Heart left ventricle (tissue), 16 donors: ENCODE data around the gene ABTB2. TPM values are rescaled to one million over a fixed set of nuclear protein-coding genes. Genes with fewer than 3 reads are reported as not detected.

ENCODE experiments used
- ATAC-seq, 4 donors: fragments of 200-7000 bp; cut with Tn5 transposase; one replicate each; pipeline ENCODE4 v1.9.1; 2020 to 2022; ENCODE audit warnings: moderate library complexity in 4 of 4, mild to moderate bottlenecking in 3 of 4, moderate number of reproducible peaks in 1 of 4
- DNase-seq, 5 donors: peaks; one replicate each; pipeline ENCODE4 v3.0.0-alpha.2; 2020
- H3K27ac ChIP-seq, 12 donors: fragments of 200-600 bp; sonication (generic) in 4 of 12; one replicate each; pipeline versions ENCODE4 v1.5.0 to v1.8.0; 2016 to 2022; ENCODE audit warnings: mild to moderate bottlenecking in 2 of 12
- H3K27me3 ChIP-seq, 9 donors: fragments of 200-600 bp; sonication (generic) in 2 of 9; one replicate each; pipeline versions ENCODE4 v1.5.1 to v1.8.0; 2016 to 2022; ENCODE audit warnings: mild to moderate bottlenecking in 3 of 9
- H3K36me3 ChIP-seq, 9 donors: fragments of 200-600 bp; sonication (generic) in 2 of 9; one replicate each; pipeline versions ENCODE4 v1.5.0 to v1.8.0; 2018 to 2022; ENCODE audit warnings: mild to moderate bottlenecking in 2 of 9
- H3K4me1 ChIP-seq, 12 donors: fragments of 200-600 bp; sonication (generic) in 4 of 12; one replicate each; pipeline versions ENCODE4 v1.5.0 to v1.8.0; 2016 to 2022; ENCODE audit warnings: mild to moderate bottlenecking in 3 of 12
- H3K4me3 ChIP-seq, 12 donors: fragments of 200-600 bp; sonication (generic) in 4 of 12; one replicate each; pipeline versions ENCODE4 v1.5.0 to v1.8.0; 2017 to 2022; ENCODE audit warnings: mild to moderate bottlenecking in 9 of 12, moderate library complexity in 4 of 12
- H3K9me3 ChIP-seq, 12 donors: fragments of 200-600 bp; sonication (generic) in 4 of 12; one replicate each; pipeline versions ENCODE4 v1.5.0 to v1.8.0; 2016 to 2022; ENCODE audit warnings: mild to moderate bottlenecking in 1 of 12
- POLR2A ChIP-seq, 2 donors: fragments of 450-650 bp; IDR thresholded peaks; one replicate each; pipeline ENCODE4 v1.6.1; 2017; ENCODE audit warnings: antibody characterized with exemption in 2 of 2, mild to moderate bottlenecking in 2 of 2, moderate library complexity in 2 of 2
- WGBS, 4 donors: extraction: QIAGEN DNeasy Blood & Tissue Kit in 2 of 4; methylation state at CpG; one replicate each; pipeline versions ENCODE4 v1.1.5 to v1.1.7; 2013 to 2018; 5-methylcytosine and 5-hydroxymethylcytosine counted together
- intact Hi-C, 10 donors: fragments of 100-400 bp; cut with DNase I; formaldehyde crosslinking; loops; one replicate each; pipeline versions ENCODE4 v1.11.1 to v1.14.2; 2022
- polyA plus RNA-seq, 2 donors: library from polyadenylated mRNA; stranded (reverse); fragments of 200-250 nt; gene quantifications; one replicate each; pipeline ENCODE4 v1.2.3, GENCODE V29; 2013
- total RNA-seq, 9 donors: library from RNA; depleted of rRNA in 2 of 9; stranded (reverse); fragments of >200 nt in 2 of 9; fragmentation: NEBNext Ultra II Directional in 3 of 9; extraction: Animal tissue kit (Norgen Biotek cat#: 25700) in 3 of 9; gene quantifications; one replicate each; pipeline versions ENCODE4 v1.1.0 to v1.2.4, GENCODE V29; 2016 to 2023
- TF ChIP-seq, protein P1 (sequence below), 12 donors: fragments of 200-600 bp; sonication (generic) in 4 of 12; IDR thresholded peaks; one replicate each; pipeline versions ENCODE4 v1.5.0 to v1.8.0; 2018 to 2022; ENCODE audit warnings: antibody characterized with exemption in 12 of 12, mild to moderate bottlenecking in 5 of 12
- donor health status: ischemic (EF 13 %, LVEDD 7.1; RV severe dilation, severe dysfunction).
- donor health status: healthy with polysubstance abuse.
- donor health status: DM: no; HTN: yes; CAD: no.
- donor health status: DM: no; HTN: no; CAD: no.
- donor health status: ischemic (EF 25% LVEDD 6.9; RV normal size, moderate dysfunction).
- donor health status: ischemic (EF 25% LVEDD 5.7; RV mildly dilated, moderate dysfunction).
- donor health status: healthy.
- donor health status: DM: yes; HTN: yes; CAD: no.
- donor health status: ischemic (EF 35%, LVEDD 5.7; RV mildly dilated, moderate dysfunction).
- donor health status: nonischemic (EF 11% LVEDD 7.7; RV severe dilation, severe dysfunction).
- donor health status: DM: yes; HTN: yes; CAD: no.
- donor health status: PGD.
- donor health status: ischemic (EF 29% LVEDD 5.4; RV normal size, mild dysfunction).
- donor health status: nonischemic (EF 23%, LVEDD 6.1; RV moderate dilation, normal function).

ABTB2 gene
- total and polyA plus RNA-seq, 11 donors = 3.3 to 27.1 (median 12.5) TPM

DNA sequence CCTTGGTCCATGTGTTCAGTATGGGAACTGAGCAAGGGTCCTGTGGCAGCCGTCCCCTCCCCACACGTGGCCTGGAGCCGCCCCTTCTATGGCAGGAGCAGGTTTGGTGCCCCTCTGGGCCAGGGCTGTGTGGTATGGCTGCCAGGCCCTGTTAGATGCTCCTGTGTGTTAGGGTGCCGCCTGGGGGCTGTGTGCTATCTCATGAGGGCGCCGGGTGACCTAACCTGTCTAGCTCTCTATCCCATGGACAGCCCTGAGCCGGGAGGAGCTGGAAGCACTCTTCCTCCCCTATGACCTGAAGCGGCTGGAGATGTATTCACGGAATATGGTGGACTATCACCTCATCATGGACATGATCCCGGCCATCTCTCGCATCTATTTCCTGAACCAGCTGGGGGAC lies 217.7 kb downstream of the ABTB2 start:
- TF ChIP-seq, protein P1, sequence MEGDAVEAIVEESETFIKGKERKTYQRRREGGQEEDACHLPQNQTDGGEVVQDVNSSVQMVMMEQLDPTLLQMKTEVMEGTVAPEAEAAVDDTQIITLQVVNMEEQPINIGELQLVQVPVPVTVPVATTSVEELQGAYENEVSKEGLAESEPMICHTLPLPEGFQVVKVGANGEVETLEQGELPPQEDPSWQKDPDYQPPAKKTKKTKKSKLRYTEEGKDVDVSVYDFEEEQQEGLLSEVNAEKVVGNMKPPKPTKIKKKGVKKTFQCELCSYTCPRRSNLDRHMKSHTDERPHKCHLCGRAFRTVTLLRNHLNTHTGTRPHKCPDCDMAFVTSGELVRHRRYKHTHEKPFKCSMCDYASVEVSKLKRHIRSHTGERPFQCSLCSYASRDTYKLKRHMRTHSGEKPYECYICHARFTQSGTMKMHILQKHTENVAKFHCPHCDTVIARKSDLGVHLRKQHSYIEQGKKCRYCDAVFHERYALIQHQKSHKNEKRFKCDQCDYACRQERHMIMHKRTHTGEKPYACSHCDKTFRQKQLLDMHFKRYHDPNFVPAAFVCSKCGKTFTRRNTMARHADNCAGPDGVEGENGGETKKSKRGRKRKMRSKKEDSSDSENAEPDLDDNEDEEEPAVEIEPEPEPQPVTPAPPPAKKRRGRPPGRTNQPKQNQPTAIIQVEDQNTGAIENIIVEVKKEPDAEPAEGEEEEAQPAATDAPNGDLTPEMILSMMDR (IDR thresholded peaks at IDR 0.05) = no peak
- TF ChIP-seq POLR2A (IDR thresholded peaks at IDR 0.05) = no peak
- peak in 1 of 5 donors; percentile 47 for DNase-seq
- no peak overlapping the region for H3K27ac ChIP-seq
- WGBS, 4 donors = 92 to 97% (median 94%) methylated on average over 7 to 11 of the region's 11 CpGs
- H3K4me3 ChIP-seq = no peak overlapping the region
- intact Hi-C loops = no loop called here
- no peak for ATAC-seq
- H3K27me3 ChIP-seq = no peaks in the 10 kb centered on the region
- H3K36me3 ChIP-seq = peaks cover 0 to 100% (median 99%) of the 10 kb centered on the region in 9 donors
- H3K9me3 ChIP-seq = no peaks in the 10 kb centered on the region
- peaks cover 0 to 8% (median 0%) of the 10 kb centered on the region in 12 donors for H3K4me1 ChIP-seq

DNA sequence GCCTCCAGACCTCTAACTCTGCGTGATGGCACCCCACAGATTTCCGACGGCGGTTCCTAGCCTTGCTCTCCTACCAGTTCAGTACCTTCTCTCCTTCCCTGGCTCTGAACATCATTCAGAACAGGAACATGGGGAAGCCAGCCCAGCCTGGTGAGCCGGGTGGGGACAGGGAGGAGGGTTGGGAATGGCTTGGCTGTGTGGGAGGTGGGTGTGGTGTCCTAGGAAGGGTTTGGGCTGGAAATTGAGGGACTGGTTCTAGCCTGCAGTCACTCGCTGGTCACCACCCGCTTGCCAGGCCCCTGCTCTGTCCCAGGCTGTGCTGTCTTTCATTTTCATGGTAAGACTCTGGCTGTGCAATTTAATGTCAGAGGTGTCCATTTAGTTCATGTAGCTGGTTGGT lies 218.5 kb downstream of the ABTB2 start:
- no peak for ATAC-seq

DNA sequence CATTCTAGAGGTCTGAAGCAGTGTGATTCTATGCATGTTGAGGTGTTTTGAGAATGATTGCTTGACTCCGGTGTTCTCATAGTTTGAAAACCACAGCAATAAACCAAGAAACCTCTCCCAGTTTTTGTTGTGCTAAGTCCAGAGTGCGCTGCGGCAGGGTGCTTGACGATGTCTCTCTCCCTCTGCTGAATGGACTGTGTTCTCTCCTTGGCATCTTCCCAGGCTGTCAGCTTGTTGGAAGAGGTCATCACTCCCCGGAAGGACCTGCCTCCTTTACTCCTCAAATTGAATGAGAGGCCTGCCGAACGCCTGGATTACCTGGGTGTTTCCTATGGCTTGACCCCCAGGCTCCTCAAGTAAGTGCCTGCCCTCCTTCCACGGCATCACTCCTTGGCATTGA lies 221.4 kb downstream of the ABTB2 start:
- intact Hi-C loops = no loop called here
- Histone ChIP-seq H3K4me1 (peaks cover 0 to 16% (median 0%) of the 10 kb centered on the region in 12 donors), H3K4me3 (no peak overlapping the region), H3K27me3 (no peaks in the 10 kb centered on the region), H3K27ac (no peak overlapping the region), H3K36me3 (peaks cover 0 to 100% (median 99%) of the 10 kb centered on the region in 9 donors), H3K9me3 (no peaks in the 10 kb centered on the region)
- TF ChIP-seq POLR2A (IDR thresholded peaks at IDR 0.05) = no peak
- TF ChIP-seq, protein P1 (IDR thresholded peaks at IDR 0.05) = no peak
- ATAC-seq = peak in 3 of 4 donors; percentile 50 to 67 (median 61)
- DNase-seq = peak in 1 of 5 donors; percentile 45
- 59 to 91% (median 85%) methylated on average over 8 of the region's 8 CpGs for WGBS, 4 donors

More for the DNA sequence above, 218.5 kb downstream of the ABTB2 start:
- H3K36me3 ChIP-seq = peaks cover 0 to 100% (median 99%) of the 10 kb centered on the region in 9 donors
- peak in 1 of 5 donors; percentile 31 for DNase-seq
- H3K9me3 ChIP-seq = no peaks in the 10 kb centered on the region
- WGBS, 4 donors = 86 to 92% (median 90%) methylated on average over 7 of the region's 7 CpGs
- H3K27ac ChIP-seq = no peak overlapping the region
- intact Hi-C loops = no loop called here
- peaks cover 0 to 8% (median 0%) of the 10 kb centered on the region in 12 donors for H3K4me1 ChIP-seq
- TF ChIP-seq, protein P1 (IDR thresholded peaks at IDR 0.05) = no peak
- TF ChIP-seq POLR2A (IDR thresholded peaks at IDR 0.05) = no peak
- no peak overlapping the region for H3K4me3 ChIP-seq
- no peaks in the 10 kb centered on the region for H3K27me3 ChIP-seq

DNA sequence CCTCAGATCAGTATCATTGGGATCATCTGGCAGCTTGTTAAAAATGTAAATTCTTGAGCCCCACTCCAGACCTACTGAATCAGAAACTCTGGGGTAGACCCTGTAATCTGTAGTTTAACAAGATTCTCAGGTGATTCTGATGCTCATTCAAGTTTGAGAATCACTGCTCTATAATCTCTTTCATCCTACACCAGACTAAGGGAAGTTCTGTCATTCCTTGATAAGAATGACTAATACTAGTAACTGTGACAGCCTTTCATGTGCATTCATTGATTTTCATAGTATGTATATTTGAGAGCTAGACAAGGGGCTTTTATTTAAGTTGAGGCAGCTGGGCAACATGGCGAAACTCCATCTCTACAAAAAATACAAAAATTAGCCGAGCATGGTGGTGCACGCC lies 222.4 kb downstream of the ABTB2 start:
- Histone ChIP-seq H3K27ac (no peak overlapping the region), H3K4me1 (peaks cover 0 to 16% (median 0%) of the 10 kb centered on the region in 12 donors), H3K9me3 (no peaks in the 10 kb centered on the region), H3K27me3 (no peaks in the 10 kb centered on the region), H3K36me3 (peaks cover 0 to 100% (median 100%) of the 10 kb centered on the region in 9 donors), H3K4me3 (no peak overlapping the region)
- TF ChIP-seq, protein P1 (IDR thresholded peaks at IDR 0.05) = no peak
- no peak for TF ChIP-seq POLR2A (IDR thresholded peaks at IDR 0.05)
- ATAC-seq (no peak), DNase-seq (no peak)
- 94 to 98% (median 96%) methylated on average over 3 of the region's 3 CpGs for WGBS, 4 donors
- intact Hi-C loops = no loop called here
